Neural cell (in vitro differentiated cells): ENCODE measurements around the gene BRD7. TPM values are rescaled to one million over a fixed set of nuclear protein-coding genes. Genes with fewer than 3 reads are reported as not detected.

Experiments used
- H2AFZ ChIP-seq: fragments of 200-600, 300-800 bp; sonication (generic), shearing (Covaris generic); 2 replicates; pipeline ENCODE4 v1.6.0; 2014; ENCODE audit warnings: low read depth, mild to moderate bottlenecking, antibody characterized with exemption, low read length, moderate library complexity
- H3F3A ChIP-seq: fragments of 200-600 bp; shearing (Covaris generic); 2 replicates; pipeline ENCODE4 v1.6.1; 2016; ENCODE audit warnings: mild to moderate bottlenecking, moderate library complexity, mixed read lengths, antibody characterized with exemption, low read length; ENCODE audit not compliant: insufficient read depth, poor library complexity, severe bottlenecking
- H3K27ac ChIP-seq: fragments of 200-600, 300-800 bp; sonication (generic), shearing (Covaris generic); 2 replicates; pipeline ENCODE4 v1.5.1; 2014; ENCODE audit warnings: mild to moderate bottlenecking, low read length, moderate library complexity
- H3K27me3 ChIP-seq: fragments of 300-800, 200-600 bp; sonication (generic), shearing (Covaris generic); 2 replicates; pipeline ENCODE4 v1.6.0; 2014; ENCODE audit warnings: mild to moderate bottlenecking, low read depth, low read length, moderate library complexity; ENCODE audit not compliant: insufficient read depth
- H3K36me3 ChIP-seq: fragments of 300-800, 200-600 bp; sonication (generic), shearing (Covaris generic); 2 replicates; pipeline ENCODE4 v1.5.1; 2014; ENCODE audit warnings: mild to moderate bottlenecking, antibody characterized with exemption, low read length, moderate library complexity; ENCODE audit not compliant: insufficient read depth
- H3K4me2 ChIP-seq: fragments of 300-800, 200-600 bp; sonication (generic), shearing (Covaris generic); 2 replicates; pipeline ENCODE4 v1.6.0; 2014; ENCODE audit warnings: mild to moderate bottlenecking, low read length
- H3K4me3 ChIP-seq: fragments of 300-800, 200-600 bp; sonication (generic), shearing (Covaris generic); 2 replicates; pipeline ENCODE4 v1.5.1; 2014; ENCODE audit warnings: mild to moderate bottlenecking, low read length, moderate library complexity
- H3K79me2 ChIP-seq: fragments of 200-600 bp; shearing (Covaris generic); replicated peaks from 2 replicates; pipeline ENCODE4 v1.6.0; 2014; ENCODE audit warnings: mild to moderate bottlenecking, low read length, moderate library complexity; ENCODE audit not compliant: insufficient read depth
- H3K9ac ChIP-seq: fragments of 300-800, 200-600 bp; sonication (generic), shearing (Covaris generic); 2 replicates; pipeline ENCODE4 v1.6.1; 2016; ENCODE audit warnings: mild to moderate bottlenecking, low read length, mixed read lengths
- H3K9me2 ChIP-seq: fragments of 200-600 bp; shearing (Covaris generic); 2 replicates; pipeline ENCODE4 v1.6.1; 2016; ENCODE audit warnings: mild to moderate bottlenecking, low read length, mixed read lengths; ENCODE audit not compliant: insufficient read depth
- H3K9me3 ChIP-seq: fragments of 200-600, 300-800 bp; sonication (generic), shearing (Covaris generic); 2 replicates; pipeline ENCODE4 v1.6.1; 2016; ENCODE audit warnings: mild to moderate bottlenecking, mixed run types, low read length, moderate library complexity, mixed read lengths
- H4K20me1 ChIP-seq: fragments of 200-600 bp; shearing (Covaris generic); 2 replicates; pipeline ENCODE4 v1.6.1; 2016; ENCODE audit warnings: mild to moderate bottlenecking, mixed run types; ENCODE audit not compliant: insufficient read depth
- CTCF ChIP-seq: fragments of 450-650 bp; IDR thresholded peaks from 2 replicates; pipeline ENCODE4 v1.5.1; 2014; ENCODE audit warnings: antibody characterized with exemption, mild to moderate bottlenecking, moderate library complexity; ENCODE audit not compliant: poor library complexity, severe bottlenecking
- EZH2 ChIP-seq: fragments of 200-600, 300-800 bp; shearing (Covaris generic), sonication (generic); IDR thresholded peaks from 2 replicates; pipeline ENCODE4 v1.6.1; 2014; ENCODE audit warnings: antibody characterized with exemption, low read length, borderline replicate concordance, mild to moderate bottlenecking; ENCODE audit not compliant: insufficient read depth, poor library complexity, severe bottlenecking
- MXI1 ChIP-seq: fragments of 450-650 bp; conservative IDR thresholded peaks from 2 replicates; pipeline ENCODE4 v1.6.1; 2014; ENCODE audit warnings: antibody characterized with exemption, mild to moderate bottlenecking; ENCODE audit not compliant: poor library complexity, severe bottlenecking
- POLR2AphosphoS5 ChIP-seq: IDR thresholded peaks from 2 replicates; pipeline ENCODE4 v1.6.1; 2012
- RAD21 ChIP-seq: fragments of 450-650 bp; conservative IDR thresholded peaks from 2 replicates; pipeline ENCODE4 v1.6.1; 2014; ENCODE audit warnings: antibody characterized with exemption, mild to moderate bottlenecking, moderate library complexity
- REST ChIP-seq: IDR thresholded peaks from 2 replicates; pipeline ENCODE4 v1.6.1; 2012; ENCODE audit warnings: borderline replicate concordance
- SMC3 ChIP-seq: fragments of 450-650 bp; conservative IDR thresholded peaks from 2 replicates; pipeline ENCODE4 v1.6.1; 2014; ENCODE audit warnings: antibody characterized with exemption, mild to moderate bottlenecking, moderate library complexity; ENCODE audit not compliant: poor library complexity
- TAF1 ChIP-seq: IDR thresholded peaks from 2 replicates; pipeline ENCODE4 v1.6.1; 2012; ENCODE audit warnings: low read depth
- polyA plus RNA-seq: library from polyadenylated mRNA; depleted of rRNA; stranded (reverse); fragments of >200 nt; gene quantifications from 2 replicates; pipeline ENCODE4 v1.2.3, GENCODE V29; 2014

The BRD7 gene
- polyA plus RNA-seq, 1 donor from 2014 or later: 57.2 TPM

DNA sequence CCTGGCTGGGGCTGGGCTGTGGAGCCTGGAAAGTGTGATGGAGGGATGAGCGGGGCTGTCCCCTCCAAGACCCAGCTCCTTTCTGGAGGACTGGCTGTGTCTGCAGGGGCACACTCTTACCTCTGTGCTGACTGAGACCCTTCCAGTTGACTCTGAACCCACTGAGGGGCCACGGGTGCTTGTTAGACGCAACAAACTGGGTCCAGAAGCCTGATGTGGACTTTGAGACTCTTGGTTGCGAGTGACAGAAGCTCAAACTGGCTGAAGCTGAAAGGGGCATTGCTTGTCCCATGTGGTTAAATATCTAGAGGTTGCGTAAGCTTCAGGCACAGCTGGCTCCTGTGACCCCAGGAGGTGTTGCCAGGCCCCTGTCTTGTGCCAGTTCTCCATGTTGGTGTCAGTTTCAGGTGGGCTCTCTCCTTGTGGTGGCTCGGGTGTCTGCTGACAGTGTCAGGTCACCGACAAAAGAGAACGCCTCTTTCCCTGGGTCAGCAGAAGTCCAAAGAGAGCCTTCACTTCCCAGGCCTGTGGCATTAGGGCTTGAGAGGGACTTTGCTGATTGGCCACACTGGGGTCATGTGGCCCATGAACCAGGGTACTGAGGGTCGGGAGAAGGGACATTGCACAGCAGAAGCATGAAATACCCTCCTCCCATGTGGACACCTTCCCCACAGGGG lies 85.7 kb downstream of the BRD7 start:
- H4K20me1 ChIP-seq: no peaks in the 10 kb centered on the region
- H3K9me2 ChIP-seq: no peaks in the 10 kb centered on the region
- H3F3A ChIP-seq: no peaks in the 10 kb centered on the region
- no peak overlapping the region for H2AFZ ChIP-seq
- no peak for TF ChIP-seq REST
- no peak for TF ChIP-seq CTCF
- TF ChIP-seq RAD21: no peak
- no peak for TF ChIP-seq MXI1
- no peak for TF ChIP-seq POLR2AphosphoS5
- TF ChIP-seq SMC3: no peak
- TF ChIP-seq EZH2: no peak
- H3K36me3 ChIP-seq: no peaks in the 10 kb centered on the region
- no peak overlapping the region for H3K4me2 ChIP-seq
- H3K27ac ChIP-seq: no peak overlapping the region
- H3K79me2 ChIP-seq: no peaks in the 10 kb centered on the region
- H3K9ac ChIP-seq: no peak overlapping the region
- no peak overlapping the region for H3K4me3 ChIP-seq
- no peaks in the 10 kb centered on the region for H3K9me3 ChIP-seq
- H3K27me3 ChIP-seq: no peaks in the 10 kb centered on the region

DNA sequence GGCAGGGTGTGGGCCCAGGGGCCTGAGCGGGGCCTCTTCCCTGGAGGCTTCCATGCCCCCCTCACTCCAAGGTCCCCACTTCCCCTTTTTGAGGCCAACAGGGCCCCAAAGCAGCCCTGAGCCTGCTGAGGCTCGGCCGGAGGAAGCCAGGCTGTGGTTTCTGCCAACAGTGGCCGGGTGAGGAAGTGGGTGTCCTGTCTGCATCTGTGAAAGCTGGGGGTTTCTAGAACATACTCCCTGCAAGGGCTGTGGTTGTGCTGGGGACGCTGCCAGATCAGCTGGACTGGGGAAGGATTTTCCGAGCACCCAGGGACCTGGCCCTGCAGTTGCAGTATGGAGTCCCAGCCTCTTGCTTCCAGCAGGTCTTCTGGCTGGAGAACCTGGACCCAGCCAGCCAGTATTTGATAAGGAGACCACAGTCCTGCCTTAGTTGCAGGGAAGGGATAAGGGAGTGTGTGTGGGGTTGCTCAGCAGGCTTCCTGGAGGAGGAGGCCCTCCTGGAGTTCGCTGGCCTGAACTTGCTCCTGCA lies 86.7 kb downstream of the BRD7 start:
- Histone ChIP-seq H3K4me2 (no peak overlapping the region), H3K27me3 (no peaks in the 10 kb centered on the region), H3K27ac (no peak overlapping the region), H3K9ac (no peak overlapping the region), H3K79me2 (no peaks in the 10 kb centered on the region), H3K9me2 (no peaks in the 10 kb centered on the region), H3F3A (no peaks in the 10 kb centered on the region), H3K36me3 (no peaks in the 10 kb centered on the region), H3K4me3 (no peak overlapping the region), H3K9me3 (no peaks in the 10 kb centered on the region), H4K20me1 (no peaks in the 10 kb centered on the region), H2AFZ (no peak overlapping the region)
- no peak for TF ChIP-seq POLR2AphosphoS5
- TF ChIP-seq SMC3: no peak
- TF ChIP-seq CTCF: no peak
- TF ChIP-seq MXI1: no peak
- TF ChIP-seq RAD21: no peak
- no peak for TF ChIP-seq TAF1
